ENCODE results near the gene ADGRV1.
A peak's percentile ranks its signal among the peaks of the same experiment; 100 is the strongest.

DNA sequence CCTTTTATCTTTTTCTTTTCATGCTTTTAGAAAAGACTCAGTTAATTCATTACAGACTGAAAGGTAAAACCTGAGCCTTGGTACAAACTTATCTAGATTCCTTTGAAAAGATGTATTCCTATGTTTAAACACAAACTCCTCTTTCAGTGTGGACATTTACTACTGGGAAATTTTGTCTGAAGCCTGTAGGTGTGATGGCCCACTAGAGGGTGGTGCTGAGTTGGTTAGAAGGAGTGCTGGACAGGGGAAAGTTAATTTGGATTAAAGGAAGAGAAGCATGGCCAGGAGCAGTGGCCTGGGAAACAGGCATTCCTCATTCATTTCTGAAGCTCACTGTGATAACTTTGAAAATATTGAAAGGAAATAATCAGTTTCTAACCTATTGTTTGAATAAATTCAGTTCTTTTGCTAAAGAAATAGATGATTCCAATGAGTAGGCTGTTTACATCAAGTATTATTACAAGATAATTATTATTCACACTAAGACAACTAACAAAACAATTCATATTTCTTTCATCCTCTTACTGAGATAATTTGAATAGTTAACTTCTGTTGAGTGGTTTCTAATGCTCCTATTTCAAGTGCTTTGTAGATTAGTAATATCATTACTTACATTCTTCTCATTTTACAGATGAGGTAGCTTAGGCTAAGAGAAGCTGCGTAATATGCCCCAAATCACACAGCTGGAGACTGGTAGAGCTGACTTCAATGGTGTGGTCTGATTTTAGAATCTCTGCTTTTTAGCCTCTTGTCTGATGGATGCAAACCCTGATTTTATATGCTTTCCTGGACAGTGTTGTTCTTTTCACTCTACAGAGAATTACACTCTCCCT is 150.9 kb downstream of the ADGRV1 start:
- no peak for TF ChIP-seq EZH2phosphoT487 (IDR thresholded peaks at IDR 0.05; ENCODE audit: borderline replicate concordance, low read length)
- TF ChIP-seq, protein P1, sequence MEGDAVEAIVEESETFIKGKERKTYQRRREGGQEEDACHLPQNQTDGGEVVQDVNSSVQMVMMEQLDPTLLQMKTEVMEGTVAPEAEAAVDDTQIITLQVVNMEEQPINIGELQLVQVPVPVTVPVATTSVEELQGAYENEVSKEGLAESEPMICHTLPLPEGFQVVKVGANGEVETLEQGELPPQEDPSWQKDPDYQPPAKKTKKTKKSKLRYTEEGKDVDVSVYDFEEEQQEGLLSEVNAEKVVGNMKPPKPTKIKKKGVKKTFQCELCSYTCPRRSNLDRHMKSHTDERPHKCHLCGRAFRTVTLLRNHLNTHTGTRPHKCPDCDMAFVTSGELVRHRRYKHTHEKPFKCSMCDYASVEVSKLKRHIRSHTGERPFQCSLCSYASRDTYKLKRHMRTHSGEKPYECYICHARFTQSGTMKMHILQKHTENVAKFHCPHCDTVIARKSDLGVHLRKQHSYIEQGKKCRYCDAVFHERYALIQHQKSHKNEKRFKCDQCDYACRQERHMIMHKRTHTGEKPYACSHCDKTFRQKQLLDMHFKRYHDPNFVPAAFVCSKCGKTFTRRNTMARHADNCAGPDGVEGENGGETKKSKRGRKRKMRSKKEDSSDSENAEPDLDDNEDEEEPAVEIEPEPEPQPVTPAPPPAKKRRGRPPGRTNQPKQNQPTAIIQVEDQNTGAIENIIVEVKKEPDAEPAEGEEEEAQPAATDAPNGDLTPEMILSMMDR (IDR thresholded peaks at IDR 0.05; ENCODE audit: low read depth, low read length, poor library complexity, severe bottlenecking), result peak; percentile 51

All from DOHH2 (cell line).